GM12873 (cell line): ENCODE results near the gene PCBD2.
A peak's percentile ranks its signal among the peaks of the same experiment; 100 is the strongest.

Source experiments
- CTCF ChIP-seq: IDR thresholded peaks from 2 replicates; pipeline ENCODE4 v1.5.1; 2012; ENCODE audit warnings: low read depth, mild to moderate bottlenecking, moderate library complexity, low read length, control low read depth; ENCODE audit not compliant: insufficient read depth; ENCODE audit errors: missing control alignments

The PCBD2 gene

GRCh38 chr5:134913795-134914194, 8.9 kb downstream of the PCBD2 start:
- no peak for TF ChIP-seq CTCF

- peak; percentile 43 for TF ChIP-seq CTCF
Measured at GRCh38 chr5:134917070-134917815, 12.3 kb downstream of the PCBD2 start.

- no peak for TF ChIP-seq CTCF
Measured at GRCh38 chr5:134918861-134919260, 13.9 kb downstream of the PCBD2 start.

- no peak for TF ChIP-seq CTCF
Measured at GRCh38 chr5:134920848-134921575, 16.1 kb downstream of the PCBD2 start.

GRCh38 chr5:134932508-134932907, 27.6 kb downstream of the PCBD2 start:
- TF ChIP-seq CTCF: no peak

- TF ChIP-seq CTCF: no peak
Measured at GRCh38 chr5:134934202-134934601, 29.3 kb downstream of the PCBD2 start.

- TF ChIP-seq CTCF: no peak
Measured at GRCh38 chr5:134935711-134936602, 31.0 kb downstream of the PCBD2 start.
